HG02885 (cell line): ENCODE measurements around the gene TPGS2.
"Not testable (repeated sequence)": the region's sequence is repeated elsewhere in the genome, so short reads cannot be mapped to it uniquely, and the experiment has no call there.

ENCODE experiments used
- ATAC-seq: cut with Tn5 transposase; IDR thresholded peaks from one replicate; pipeline ENCODE4 v1.9.1; 2021; ENCODE audit warnings: mild to moderate bottlenecking; ENCODE audit not compliant: unreplicated experiment, poor library complexity

Gene TPGS2

GRCh38 chr18:36780748-36781147 is 48.1 kb downstream of the TPGS2 start:
- ATAC-seq: no peak

GRCh38 chr18:36777566-36777965 is 51.2 kb downstream of the TPGS2 start:
- no peak for ATAC-seq

- ATAC-seq: no peak
Measured at GRCh38 chr18:36776650-36777049, 52.2 kb downstream of the TPGS2 start.

GRCh38 chr18:36775396-36775795 is 53.4 kb downstream of the TPGS2 start:
- ATAC-seq: no peak

- no peak for ATAC-seq
Measured at GRCh38 chr18:36772241-36772723, 56.5 kb downstream of the TPGS2 start.

GRCh38 chr18:36771245-36771644 is 57.6 kb downstream of the TPGS2 start:
- ATAC-seq: peak; percentile 59

GRCh38 chr18:36770315-36770946 is 58.4 kb downstream of the TPGS2 start:
- no peak for ATAC-seq

- ATAC-seq: peak; percentile 45
Measured at GRCh38 chr18:36769611-36770314, 59.0 kb downstream of the TPGS2 start.

- ATAC-seq: no peak
Measured at GRCh38 chr18:36769172-36769571, 59.6 kb downstream of the TPGS2 start.

- no peak for ATAC-seq
Measured at GRCh38 chr18:36766836-36767235, 62.0 kb downstream of the TPGS2 start.

GRCh38 chr18:36762965-36763364 is 65.8 kb downstream of the TPGS2 start:
- ATAC-seq: not testable (repeated sequence)

- ATAC-seq: no peak
Measured at GRCh38 chr18:36762074-36762473, 66.7 kb downstream of the TPGS2 start.

- no peak for ATAC-seq
Measured at GRCh38 chr18:36761186-36761698, 67.6 kb downstream of the TPGS2 start.

GRCh38 chr18:36760598-36760997 is 68.2 kb downstream of the TPGS2 start:
- no peak for ATAC-seq

GRCh38 chr18:36759167-36759776 is 69.5 kb downstream of the TPGS2 start:
- ATAC-seq: no peak

- ATAC-seq: no peak
Measured at GRCh38 chr18:36758623-36759022, 70.2 kb downstream of the TPGS2 start.

GRCh38 chr18:36757991-36758390 is 70.8 kb downstream of the TPGS2 start:
- no peak for ATAC-seq

GRCh38 chr18:36757081-36757480 is 71.7 kb downstream of the TPGS2 start:
- ATAC-seq: peak; percentile 50

GRCh38 chr18:36756242-36756641 is 72.6 kb downstream of the TPGS2 start:
- no peak for ATAC-seq

- ATAC-seq: no peak
Measured at GRCh38 chr18:36752929-36753865, 75.6 kb downstream of the TPGS2 start.
